Left lung (tissue), 10 donors: Measurements from ENCODE around the gene ATP1A3. TPM values are rescaled to one million over a fixed set of nuclear protein-coding genes. Genes with fewer than 3 reads are reported as not detected.

ENCODE experiments used
- ATAC-seq: fragments of 200-7000 bp; cut with Tn5 transposase; one replicate; pipeline ENCODE4 v1.9.1; 2020; ENCODE audit warnings: moderate library complexity
- DNase-seq, 4 donors: peaks; one replicate each; pipeline ENCODE4 v3.0.0-alpha.2; 2013 to 2020
- H3K27ac ChIP-seq, 2 donors: fragments of 200-600 bp; sonication (generic) in 1 of 2; one replicate each; pipeline versions ENCODE4 v1.5.0 to v1.8.0; 2020 to 2021
- H3K27me3 ChIP-seq, 2 donors: fragments of 200-600 bp; sonication (generic) in 1 of 2; one replicate each; pipeline versions ENCODE4 v1.5.0 to v1.8.0; 2020 to 2021
- H3K36me3 ChIP-seq, 2 donors: fragments of 200-600 bp; sonication (generic) in 1 of 2; one replicate each; pipeline versions ENCODE4 v1.5.0 to v1.8.0; 2020 to 2021
- H3K4me1 ChIP-seq, 2 donors: fragments of 200-600 bp; one replicate each; pipeline ENCODE4 v1.8.0; 2021
- H3K4me3 ChIP-seq, 2 donors: fragments of 200-600 bp; sonication (generic) in 1 of 2; one replicate each; pipeline versions ENCODE4 v1.5.0 to v1.8.0; 2020 to 2021; ENCODE audit warnings: mild to moderate bottlenecking in 1 of 2
- H3K9me3 ChIP-seq, 2 donors: fragments of 200-600 bp; sonication (generic) in 1 of 2; one replicate each; pipeline versions ENCODE4 v1.5.0 to v1.8.0; 2020 to 2021
- CTCF ChIP-seq, 2 donors: fragments of 200-600 bp; sonication (generic) in 1 of 2; IDR thresholded peaks; one replicate each; pipeline versions ENCODE4 v1.5.0 to v1.8.0; 2021; ENCODE audit warnings: antibody characterized with exemption in 2 of 2
- intact Hi-C, 2 donors: fragments of 100-400 bp; cut with DNase I; formaldehyde crosslinking; loops; one replicate each; pipeline versions ENCODE4 v1.11.2 to v1.14.2; 2022
- polyA plus RNA-seq, 6 donors: library from polyadenylated mRNA; unstranded; fragments of 120-200 nt; gene quantifications; one replicate each; pipeline ENCODE4 v1.2.1, GENCODE V29; 2013; ENCODE audit not compliant: insufficient read length in 6 of 6
- total RNA-seq, 2 donors: library from RNA; stranded (reverse); fragmentation: NEBNext Ultra II Directional; extraction: Animal tissue kit (Norgen Biotek cat#: 25700); gene quantifications; one replicate each; pipeline ENCODE4 v1.2.1, GENCODE V29; 2021
- donor health status: DM: no; HTN: yes; CAD: no.
- donor health status: DM: no; HTN: no; CAD: no.

ATP1A3 gene
- total and polyA plus RNA-seq, 8 donors, result 0.20 to 0.86 (median 0.40) TPM; not detected in 3

GRCh38 chr19:41984961-41985360 is 9.1 kb downstream of the ATP1A3 start:
- Histone ChIP-seq H3K4me1 (no peaks in the 10 kb centered on the region), H3K4me3 (no peak overlapping the region), H3K27ac (no peak overlapping the region), H3K9me3 (no peaks in the 10 kb centered on the region), H3K36me3 (no peaks in the 10 kb centered on the region), H3K27me3 (peaks cover 0 to 3% of the 10 kb centered on the region in 2 donors)
- ATAC-seq (no peak), DNase-seq (no peak)
- intact Hi-C loops, result no loop called here
- no peak for TF ChIP-seq CTCF (IDR thresholded peaks at IDR 0.05)

- Histone ChIP-seq H3K4me3 (no peak overlapping the region), H3K4me1 (no peaks in the 10 kb centered on the region), H3K36me3 (no peaks in the 10 kb centered on the region), H3K27ac (no peak overlapping the region), H3K27me3 (peaks cover 0 to 10% of the 10 kb centered on the region in 2 donors), H3K9me3 (no peaks in the 10 kb centered on the region)
- ATAC-seq (no peak), DNase-seq (no peak)
- TF ChIP-seq CTCF (IDR thresholded peaks at IDR 0.05), result no peak
- intact Hi-C loops, result no loop called here
Measured at GRCh38 chr19:41981724-41982123, 12.3 kb downstream of the ATP1A3 start.

- H3K4me3 ChIP-seq, result no peak overlapping the region
- no peak overlapping the region for H3K27ac ChIP-seq
- no peaks in the 10 kb centered on the region for H3K36me3 ChIP-seq
- no peaks in the 10 kb centered on the region for H3K9me3 ChIP-seq
- peaks cover 0 to 22% of the 10 kb centered on the region in 2 donors for H3K27me3 ChIP-seq
- intact Hi-C loops, result no loop called here
- H3K4me1 ChIP-seq, result no peaks in the 10 kb centered on the region
- ATAC-seq, result no peak
- no peak for DNase-seq
- TF ChIP-seq CTCF (IDR thresholded peaks at IDR 0.05), result no peak
Measured at GRCh38 chr19:41978470-41978869, 15.6 kb downstream of the ATP1A3 start.

GRCh38 chr19:41977916-41978315 is 16.1 kb downstream of the ATP1A3 start:
- intact Hi-C loops, result no loop called here

GRCh38 chr19:41974652-41975051 is 19.4 kb downstream of the ATP1A3 start:
- ATAC-seq (no peak), DNase-seq (no peak)
- Histone ChIP-seq H3K36me3 (no peaks in the 10 kb centered on the region), H3K9me3 (no peaks in the 10 kb centered on the region), H3K27ac (no peak overlapping the region), H3K4me1 (no peaks in the 10 kb centered on the region), H3K4me3 (no peak overlapping the region), H3K27me3 (peaks cover 0 to 30% of the 10 kb centered on the region in 2 donors)
- no peak for TF ChIP-seq CTCF (IDR thresholded peaks at IDR 0.05)
- intact Hi-C loops, result no loop called here

More at GRCh38 chr19:41977916-41978315, 16.1 kb downstream of the ATP1A3 start:
- no peaks in the 10 kb centered on the region for H3K4me1 ChIP-seq
- no peak for TF ChIP-seq CTCF (IDR thresholded peaks at IDR 0.05)
- no peaks in the 10 kb centered on the region for H3K9me3 ChIP-seq
- no peak for DNase-seq
- peaks cover 0 to 22% of the 10 kb centered on the region in 2 donors for H3K27me3 ChIP-seq
- H3K4me3 ChIP-seq, result no peak overlapping the region
- H3K27ac ChIP-seq, result no peak overlapping the region
- ATAC-seq, result no peak
- no peaks in the 10 kb centered on the region for H3K36me3 ChIP-seq
